ENCODE results near the gene VAMP5. TPM values are rescaled to one million over a fixed set of nuclear protein-coding genes. Genes with fewer than 3 reads are reported as not detected.

The VAMP5 gene
- total and polyA plus RNA-seq, 2 donors from 2014 or later: 46.0 to 145 TPM

GRCh38 chr2:85549095-85549494, 35.1 kb upstream of the VAMP5 start:
- no peak overlapping the region for H3K4me3 ChIP-seq (ENCODE audit: low read length in 3 of 3)
- intact Hi-C loops (cut with DNase I): no loop called here
- H3K27me3 ChIP-seq (ENCODE audit: control insufficient read depth, insufficient read depth, low read length): no peaks in the 10 kb centered on the region
- H3K36me3 ChIP-seq (ENCODE audit: control insufficient read depth in 2 of 3, insufficient read depth in 3 of 3, low read length in 3 of 3): peaks cover 14 to 46% (median 27%) of the 10 kb centered on the region in 3 donors
- no peak overlapping the region for H3K27ac ChIP-seq (ENCODE audit: low read depth in 2 of 2, low read length in 2 of 2)
- no peak for DNase-seq
- TF ChIP-seq CTCF (IDR thresholded peaks at IDR 0.05; ENCODE audit: borderline replicate concordance, extremely low read depth, insufficient read depth): no peak
- peaks cover 0 to 8% (median 0%) of the 10 kb centered on the region in 3 donors for H3K4me1 ChIP-seq (ENCODE audit: control insufficient read depth in 2 of 3, insufficient read depth in 2 of 3, low read depth in 1 of 3, low read length in 3 of 3)
- no peaks in the 10 kb centered on the region for H3K9me3 ChIP-seq (ENCODE audit: control insufficient read depth in 2 of 3, insufficient read depth in 1 of 3, low read length in 3 of 3)
- no peak overlapping the region for H3K9ac ChIP-seq (ENCODE audit: low read length in 3 of 3)
- no peak for FAIRE-seq

- Histone ChIP-seq H3K9me3 (ENCODE audit: control insufficient read depth in 2 of 3, insufficient read depth in 1 of 3, low read length in 3 of 3) (no peaks in the 10 kb centered on the region), H3K27ac (ENCODE audit: low read depth in 2 of 2, low read length in 2 of 2) (peak overlapping the region; percentile 26 to 60), H3K4me1 (ENCODE audit: control insufficient read depth in 2 of 3, insufficient read depth in 2 of 3, low read depth in 1 of 3, low read length in 3 of 3) (peaks cover 0 to 8% (median 0%) of the 10 kb centered on the region in 3 donors), H3K4me3 (ENCODE audit: low read length in 3 of 3) (no peak overlapping the region), H3K9ac (ENCODE audit: low read length in 3 of 3) (no peak overlapping the region), H3K36me3 (ENCODE audit: control insufficient read depth in 2 of 3, insufficient read depth in 3 of 3, low read length in 3 of 3) (peaks cover 16 to 49% (median 25%) of the 10 kb centered on the region in 3 donors), H3K27me3 (ENCODE audit: control insufficient read depth, insufficient read depth, low read length) (no peaks in the 10 kb centered on the region)
- intact Hi-C loops (cut with DNase I): loop anchor here (5.0 kb wide), 1 partner anchor 128 kb away; no protein-coding TSS in a partner anchor
- no peak for TF ChIP-seq CTCF (IDR thresholded peaks at IDR 0.05; ENCODE audit: borderline replicate concordance, extremely low read depth, insufficient read depth)
- peak in 3 of 5 donors; percentile 47 to 76 (median 61) for DNase-seq
- FAIRE-seq: no peak
Observed at GRCh38 chr2:85549826-85550225, 34.4 kb upstream of the VAMP5 start.

- peak overlapping the region; percentile 26 to 60 for H3K27ac ChIP-seq (ENCODE audit: low read depth in 2 of 2, low read length in 2 of 2)
Observed at GRCh38 chr2:85550486-85550885, 33.7 kb upstream of the VAMP5 start.

More at GRCh38 chr2:85550486-85550885, 33.7 kb upstream of the VAMP5 start:
- Histone ChIP-seq H3K4me1 (ENCODE audit: control insufficient read depth in 2 of 3, insufficient read depth in 2 of 3, low read depth in 1 of 3, low read length in 3 of 3) (peaks cover 0 to 8% (median 0%) of the 10 kb centered on the region in 3 donors), H3K9me3 (ENCODE audit: control insufficient read depth in 2 of 3, insufficient read depth in 1 of 3, low read length in 3 of 3) (no peaks in the 10 kb centered on the region), H3K9ac (ENCODE audit: low read length in 3 of 3) (no peak overlapping the region), H3K27me3 (ENCODE audit: control insufficient read depth, insufficient read depth, low read length) (no peaks in the 10 kb centered on the region), H3K4me3 (ENCODE audit: low read length in 3 of 3) (no peak overlapping the region), H3K36me3 (ENCODE audit: control insufficient read depth in 2 of 3, insufficient read depth in 3 of 3, low read length in 3 of 3) (peaks cover 14 to 49% (median 26%) of the 10 kb centered on the region in 3 donors)
- TF ChIP-seq CTCF (IDR thresholded peaks at IDR 0.05; ENCODE audit: borderline replicate concordance, extremely low read depth, insufficient read depth): no peak
- no peak for DNase-seq
- FAIRE-seq: no peak
- intact Hi-C loops (cut with DNase I): loop anchor here (5.0 kb wide), 1 partner anchor 128 kb away; no protein-coding TSS in a partner anchor
